IMR-90 (cell line): ENCODE data around the gene IFRD2. TPM values are rescaled to one million over a fixed set of nuclear protein-coding genes. Genes with fewer than 3 reads are reported as not detected.

Experiments
- ATAC-seq: fragments of 200-7000 bp; cut with Tn5 transposase; 2 replicates; pipeline ENCODE4 v1.9.1; 2020; ENCODE audit warnings: low read depth, mild to moderate bottlenecking, moderate library complexity
- BruUV-seq: library from RNA; stranded (reverse); fragments of 400-500 nt; replicated peaks from 2 replicates; lab custom pipeline; 2021; lab: Mats Ljungman, UMichigan
- CTCF ChIA-PET: fragments of 300-600 bp; formaldehyde crosslinking; extraction: SDS; loops from one replicate; lab custom pipeline; 2021; ENCODE audit warnings: antibody characterized with exemption; lab: Yijun Ruan, JAX
- POLR2A ChIA-PET: fragments of 300-600 bp; sonication (Branson Sonifier 250); formaldehyde crosslinking; loops from one replicate; lab custom pipeline; 2022; ENCODE audit warnings: antibody characterized with exemption; ENCODE audit not compliant: unreplicated experiment; lab: Charles Lee
- DNase-seq: peaks from one replicate; pipeline ENCODE4 v3.0.0; 2013
- H2AFZ ChIP-seq: replicated peaks from 2 replicates; pipeline ENCODE3; 2013; ENCODE audit warnings: low read length, mild to moderate bottlenecking; ENCODE audit not compliant: poor library complexity
- H2AK5ac ChIP-seq: 2 replicates; pipeline ENCODE4 v1.6.1; 2013; ENCODE audit warnings: low read depth, low read length, inconsistent platforms
- H2AK9ac ChIP-seq: replicated peaks from 2 replicates; pipeline ENCODE3; 2013; ENCODE audit warnings: mild to moderate bottlenecking, low read depth, low read length, moderate library complexity; ENCODE audit not compliant: poor library complexity
- H2BK120ac ChIP-seq: 2 replicates; pipeline ENCODE4 v1.6.1; 2013; ENCODE audit warnings: low read depth, low read length, inconsistent platforms
- H2BK15ac ChIP-seq: 3 replicates; pipeline ENCODE4 v1.6.1; 2013; ENCODE audit warnings: low read depth, low read length, inconsistent platforms
- H2BK20ac ChIP-seq: 2 replicates; pipeline ENCODE4 v1.6.1; 2013; ENCODE audit warnings: low read depth, mild to moderate bottlenecking, inconsistent platforms, low read length, moderate library complexity
- H2BK5ac ChIP-seq: 2 replicates; pipeline ENCODE4 v1.6.1; 2013; ENCODE audit warnings: mild to moderate bottlenecking, low read depth, low read length, inconsistent platforms; ENCODE audit not compliant: poor library complexity, severe bottlenecking
- H3K14ac ChIP-seq: replicated peaks from 2 replicates; pipeline ENCODE4 v1.6.1; 2013; ENCODE audit warnings: low read depth, low read length, inconsistent platforms
- H3K18ac ChIP-seq: 2 replicates; pipeline ENCODE4 v1.6.1; 2013; ENCODE audit warnings: low read depth, low read length, control low read depth
- H3K23ac ChIP-seq: 2 replicates; pipeline ENCODE4 v1.6.1; 2013; ENCODE audit warnings: low read depth, low read length, inconsistent platforms
- H3K27ac ChIP-seq: 2 replicates; pipeline ENCODE4 v1.5.1; 2013; ENCODE audit warnings: mild to moderate bottlenecking, control low read depth, low read length; ENCODE audit not compliant: insufficient read depth
- H3K27me3 ChIP-seq: 2 replicates; pipeline ENCODE4 v1.6.1; 2013; ENCODE audit warnings: low read length; ENCODE audit not compliant: control insufficient read depth, insufficient read depth
- H3K36me3 ChIP-seq: 2 replicates; pipeline ENCODE4 v1.6.1; 2013; ENCODE audit warnings: low read length, mixed read lengths; ENCODE audit not compliant: control insufficient read depth, insufficient read depth
- H3K4ac ChIP-seq: 2 replicates; pipeline ENCODE4 v1.6.1; 2013; ENCODE audit warnings: low read depth, low read length, inconsistent platforms
- H3K4me1 ChIP-seq: 2 replicates; pipeline ENCODE4 v1.6.1; 2013; ENCODE audit warnings: low read length, mixed read lengths; ENCODE audit not compliant: control insufficient read depth, insufficient read depth
- H3K4me2 ChIP-seq: 2 replicates; pipeline ENCODE4 v1.6.1; 2013; ENCODE audit warnings: low read depth, mild to moderate bottlenecking, control low read depth, low read length, moderate library complexity
- H3K4me3 ChIP-seq: 2 replicates; pipeline ENCODE4 v1.5.1; 2013; ENCODE audit warnings: low read depth, mild to moderate bottlenecking, control low read depth, low read length, moderate library complexity; ENCODE audit not compliant: insufficient read depth
- H3K56ac ChIP-seq: 2 replicates; pipeline ENCODE4 v1.6.1; 2013; ENCODE audit warnings: low read length, inconsistent platforms; ENCODE audit not compliant: insufficient read depth; ENCODE audit errors: extremely low read depth
- H3K79me1 ChIP-seq, 2 experiments: 2 replicates each; pipeline ENCODE4 v1.6.1; 2013; ENCODE audit warnings: low read length in 2 of 2, inconsistent platforms in 1 of 2, low read depth in 1 of 2
- H3K9ac ChIP-seq: 2 replicates; pipeline ENCODE4 v1.6.1; 2013; ENCODE audit warnings: low read depth, low read length, control low read depth
- H3K9me1 ChIP-seq: 2 replicates; pipeline ENCODE4 v1.6.1; 2013; ENCODE audit warnings: low read length, inconsistent platforms; ENCODE audit not compliant: insufficient read depth
- H3K9me3 ChIP-seq: 2 replicates; pipeline ENCODE4 v1.6.1; 2013; ENCODE audit warnings: low read length; ENCODE audit not compliant: control insufficient read depth, insufficient read depth
- H4K20me1 ChIP-seq: 2 replicates; pipeline ENCODE4 v1.6.1; 2013; ENCODE audit warnings: low read length, inconsistent platforms; ENCODE audit not compliant: insufficient read depth
- H4K5ac ChIP-seq: 2 replicates; pipeline ENCODE4 v1.6.1; 2013; ENCODE audit warnings: mild to moderate bottlenecking, low read depth, low read length, control low read depth
- H4K8ac ChIP-seq, 2 experiments: 2 replicates each; pipeline ENCODE4 v1.6.1; 2013; ENCODE audit warnings: low read depth in 2 of 2, low read length in 2 of 2, control low read depth in 1 of 2, inconsistent platforms in 1 of 2
- H4K91ac ChIP-seq: 2 replicates; pipeline ENCODE4 v1.6.1; 2013; ENCODE audit warnings: low read depth, low read length, inconsistent platforms; ENCODE audit not compliant: insufficient read depth
- BHLHE40 ChIP-seq: fragments of 150-350 bp; IDR thresholded peaks from 2 replicates; pipeline ENCODE4 v1.6.1; 2016; ENCODE audit warnings: mild to moderate bottlenecking, low read depth, low read length
- CEBPB ChIP-seq: IDR thresholded peaks from 2 replicates; pipeline ENCODE4 v1.6.1; 2012; ENCODE audit warnings: low read depth, low read length, improper control_type of control experiment
- CHD1 ChIP-seq: IDR thresholded peaks from 2 replicates; pipeline ENCODE4 v1.6.1; 2012; ENCODE audit warnings: low read depth, low read length, improper control_type of control experiment
- FOS ChIP-seq: fragments of 150-350 bp; IDR thresholded peaks from 2 replicates; pipeline ENCODE4 v1.6.1; 2016; ENCODE audit warnings: low read depth, low read length
- MAZ ChIP-seq: IDR thresholded peaks from 2 replicates; pipeline ENCODE4 v1.6.1; 2012; ENCODE audit warnings: low read depth, mild to moderate bottlenecking, low read length, improper control_type of control experiment, moderate library complexity, borderline replicate concordance
- MXI1 ChIP-seq: IDR thresholded peaks from 2 replicates; pipeline ENCODE4 v1.6.1; 2012; ENCODE audit warnings: low read depth, mild to moderate bottlenecking, low read length, moderate library complexity, borderline replicate concordance
- NFE2L2 ChIP-seq: fragments of 150-350 bp; IDR thresholded peaks from 2 replicates; pipeline ENCODE4 v1.6.1; 2016; ENCODE audit warnings: low read depth, mild to moderate bottlenecking, low read length
- POLR2A ChIP-seq: IDR thresholded peaks from 2 replicates; pipeline ENCODE4 v1.6.1; 2012; ENCODE audit warnings: mild to moderate bottlenecking, low read depth, low read length
- RAD21 ChIP-seq: IDR thresholded peaks from 2 replicates; pipeline ENCODE4 v1.6.1; 2012; ENCODE audit warnings: low read length, improper control_type of control experiment
- RCOR1 ChIP-seq: IDR thresholded peaks from 2 replicates; pipeline ENCODE4 v1.6.1; 2012; ENCODE audit warnings: mild to moderate bottlenecking, low read length, improper control_type of control experiment; ENCODE audit not compliant: insufficient replicate concordance
- RFX5 ChIP-seq: IDR thresholded peaks from 2 replicates; pipeline ENCODE4 v1.8.0; 2012; ENCODE audit warnings: low read depth, mild to moderate bottlenecking, low read length, moderate library complexity
- SMC3 ChIP-seq: fragments of 150-350 bp; IDR thresholded peaks from 2 replicates; pipeline ENCODE4 v1.6.1; 2016; ENCODE audit warnings: low read depth, mild to moderate bottlenecking, antibody characterized with exemption, low read length, moderate library complexity
- WGBS, 2 experiments: methylation state at CpG; one replicate each; pipeline versions ENCODE4 v1.1.5 to v1.1.7; 2013; ENCODE audit warnings: missing lambda C conversion rate in 2 of 2; ENCODE audit not compliant: insufficient read length in 1 of 2; ENCODE audit errors: extremely low coverage in 2 of 2; 5-methylcytosine and 5-hydroxymethylcytosine counted together
- dilution Hi-C: fragments of 300-500 bp; cut with HindIII; formaldehyde crosslinking; loops from one replicate; pipeline ENCODE4 v1.14.3; 2018; ENCODE audit warnings: low sequenced_read_pairs; ENCODE audit not compliant: unreplicated experiment
- in situ Hi-C: fragments of 300-500 bp; cut with MboI; formaldehyde crosslinking; loops from 3 replicates; pipeline ENCODE4 v1.14.3; 2019; ENCODE audit warnings: low sequenced_read_pairs, inconsistent platforms, mixed read lengths
- intact Hi-C: fragments of 100-400 bp; cut with micrococcal nuclease; formaldehyde crosslinking; loops from 2 replicates; pipeline ENCODE4 v1.10.0; 2022
- polyA plus RNA-seq, 3 experiments: library from polyadenylated mRNA; depleted of rRNA; stranded (reverse); fragments of >200 nt; gene quantifications; 2 replicates each; pipeline ENCODE4 v1.2.3, GENCODE V29; 2012; ENCODE audit warnings: low replicate concordance in 1 of 3
- total RNA-seq: library from RNA; depleted of rRNA; stranded (reverse); fragments of >200 nt; gene quantifications from 2 replicates; pipeline ENCODE4 v1.2.3, GENCODE V29; 2012
- TF ChIP-seq, protein P1 (sequence below): fragments of 150-350 bp; IDR thresholded peaks from 2 replicates; pipeline ENCODE4 v1.6.1; 2016; ENCODE audit warnings: low read depth, mild to moderate bottlenecking, low read length, moderate library complexity, borderline replicate concordance
- TF ChIP-seq, protein P2 (sequence below): fragments of 150-350 bp; IDR thresholded peaks from 2 replicates; pipeline ENCODE4 v1.6.1; 2017; ENCODE audit warnings: mild to moderate bottlenecking, antibody characterized with exemption, low read length, low read depth
- TF ChIP-seq, protein P3 (sequence below): conservative IDR thresholded peaks from 2 replicates; pipeline ENCODE4 v1.5.1; 2012; ENCODE audit warnings: mild to moderate bottlenecking, low read depth, low read length, improper control_type of control experiment

The IFRD2 gene
- total and polyA plus RNA-seq, 2 of the 4 experiments (the other 2 are of a cell fraction) = 52.7 to 79.1 TPM

DNA sequence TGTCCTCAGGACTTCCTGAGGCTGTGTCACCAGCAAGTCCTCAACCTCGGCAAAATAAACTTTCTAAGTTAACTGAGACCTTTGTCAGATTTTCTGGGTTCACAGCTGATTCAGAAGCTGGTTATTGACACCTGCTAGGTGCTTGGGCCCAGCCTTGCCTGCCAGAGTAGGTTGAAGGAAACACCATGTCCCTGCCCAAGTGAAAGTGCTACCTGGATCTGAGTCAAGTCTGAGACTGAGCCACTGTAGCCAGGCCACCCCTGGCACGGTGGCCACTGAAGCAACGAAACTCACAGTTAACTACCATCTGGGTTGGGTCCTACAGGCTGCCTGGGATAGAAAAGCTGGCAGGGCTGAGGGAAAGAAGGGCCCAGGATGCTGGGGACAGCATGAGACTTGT lies 22.1 kb upstream of the IFRD2 start:
- dilution Hi-C loops (no loop called here), intact Hi-C loops (no loop called here), in situ Hi-C loops (no loop called here)
- BruUV-seq = no TSS peak
- Histone ChIP-seq H3K27ac (no peak overlapping the region), H3K36me3 (peaks cover 33% of the 10 kb centered on the region), H3K27me3 (no peaks in the 10 kb centered on the region), H2AK5ac (no peak overlapping the region), H2AK9ac (no peak overlapping the region), H3K56ac (no peak overlapping the region), H4K8ac (no peak overlapping the region), H3K18ac (no peak overlapping the region), H3K9me1 (peaks cover 18% of the 10 kb centered on the region), H2BK15ac (no peak overlapping the region), H2BK120ac (no peak overlapping the region), H3K9ac (no peak overlapping the region), H4K5ac (no peak overlapping the region), H2AFZ (no peak overlapping the region), H4K20me1 (0 out of 2 replicates have a peak, but pooled peaks cover 13% of the 10 kb centered on the region), H3K23ac (no peak overlapping the region), H3K4ac (no peak overlapping the region), H2BK20ac (no peak overlapping the region), H3K4me3 (no peak overlapping the region), H2BK5ac (no peak overlapping the region), H4K91ac (no peak overlapping the region), H3K14ac (no peak overlapping the region), H3K4me1 (peaks cover 6% of the 10 kb centered on the region; the same call in 1 of the 2 replicates), H3K79me1 (peaks cover 13 to 36% of the 10 kb centered on the region in 2 experiments), H3K4me2 (no peak overlapping the region), H3K9me3 (peaks cover 2% of the 10 kb centered on the region; the same call in 1 of the 2 replicates)
- ATAC-seq = no peak
- 89% methylated on average over 3 of the region's 3 CpGs; no CpG with 5 or more reads in 1 of the 2 experiments for WGBS, 2 experiments
- no peak for DNase-seq
- ChIA-PET POLR2A (no interaction called here), CTCF (no interaction called here)
- no peak for TF ChIP-seq SMC3
- TF ChIP-seq MAZ = no peak
- no peak for TF ChIP-seq CHD1
- TF ChIP-seq, protein P1, sequence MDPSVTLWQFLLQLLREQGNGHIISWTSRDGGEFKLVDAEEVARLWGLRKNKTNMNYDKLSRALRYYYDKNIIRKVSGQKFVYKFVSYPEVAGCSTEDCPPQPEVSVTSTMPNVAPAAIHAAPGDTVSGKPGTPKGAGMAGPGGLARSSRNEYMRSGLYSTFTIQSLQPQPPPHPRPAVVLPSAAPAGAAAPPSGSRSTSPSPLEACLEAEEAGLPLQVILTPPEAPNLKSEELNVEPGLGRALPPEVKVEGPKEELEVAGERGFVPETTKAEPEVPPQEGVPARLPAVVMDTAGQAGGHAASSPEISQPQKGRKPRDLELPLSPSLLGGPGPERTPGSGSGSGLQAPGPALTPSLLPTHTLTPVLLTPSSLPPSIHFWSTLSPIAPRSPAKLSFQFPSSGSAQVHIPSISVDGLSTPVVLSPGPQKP = no peak
- TF ChIP-seq, protein P2, sequence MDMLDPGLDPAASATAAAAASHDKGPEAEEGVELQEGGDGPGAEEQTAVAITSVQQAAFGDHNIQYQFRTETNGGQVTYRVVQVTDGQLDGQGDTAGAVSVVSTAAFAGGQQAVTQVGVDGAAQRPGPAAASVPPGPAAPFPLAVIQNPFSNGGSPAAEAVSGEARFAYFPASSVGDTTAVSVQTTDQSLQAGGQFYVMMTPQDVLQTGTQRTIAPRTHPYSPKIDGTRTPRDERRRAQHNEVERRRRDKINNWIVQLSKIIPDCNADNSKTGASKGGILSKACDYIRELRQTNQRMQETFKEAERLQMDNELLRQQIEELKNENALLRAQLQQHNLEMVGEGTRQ = no peak
- TF ChIP-seq RFX5 = no peak
- TF ChIP-seq MXI1 = no peak
- TF ChIP-seq POLR2A = no peak
- no peak for TF ChIP-seq RCOR1
- TF ChIP-seq, protein P3, sequence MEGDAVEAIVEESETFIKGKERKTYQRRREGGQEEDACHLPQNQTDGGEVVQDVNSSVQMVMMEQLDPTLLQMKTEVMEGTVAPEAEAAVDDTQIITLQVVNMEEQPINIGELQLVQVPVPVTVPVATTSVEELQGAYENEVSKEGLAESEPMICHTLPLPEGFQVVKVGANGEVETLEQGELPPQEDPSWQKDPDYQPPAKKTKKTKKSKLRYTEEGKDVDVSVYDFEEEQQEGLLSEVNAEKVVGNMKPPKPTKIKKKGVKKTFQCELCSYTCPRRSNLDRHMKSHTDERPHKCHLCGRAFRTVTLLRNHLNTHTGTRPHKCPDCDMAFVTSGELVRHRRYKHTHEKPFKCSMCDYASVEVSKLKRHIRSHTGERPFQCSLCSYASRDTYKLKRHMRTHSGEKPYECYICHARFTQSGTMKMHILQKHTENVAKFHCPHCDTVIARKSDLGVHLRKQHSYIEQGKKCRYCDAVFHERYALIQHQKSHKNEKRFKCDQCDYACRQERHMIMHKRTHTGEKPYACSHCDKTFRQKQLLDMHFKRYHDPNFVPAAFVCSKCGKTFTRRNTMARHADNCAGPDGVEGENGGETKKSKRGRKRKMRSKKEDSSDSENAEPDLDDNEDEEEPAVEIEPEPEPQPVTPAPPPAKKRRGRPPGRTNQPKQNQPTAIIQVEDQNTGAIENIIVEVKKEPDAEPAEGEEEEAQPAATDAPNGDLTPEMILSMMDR = no peak
- no peak for TF ChIP-seq FOS
- no peak for TF ChIP-seq RAD21
- no peak for TF ChIP-seq BHLHE40
- TF ChIP-seq NFE2L2 = no peak
- TF ChIP-seq CEBPB = no peak
